GM19455 (cell line): ENCODE data around the gene GH1.
"Not testable (repeated sequence)": the region's sequence is repeated elsewhere in the genome, so short reads cannot be mapped to it uniquely, and the experiment has no call there.

Source experiments
- ATAC-seq: cut with Tn5 transposase; IDR thresholded peaks from one replicate; pipeline ENCODE4 v1.9.1; 2021; ENCODE audit not compliant: unreplicated experiment

The GH1 gene

DNA sequence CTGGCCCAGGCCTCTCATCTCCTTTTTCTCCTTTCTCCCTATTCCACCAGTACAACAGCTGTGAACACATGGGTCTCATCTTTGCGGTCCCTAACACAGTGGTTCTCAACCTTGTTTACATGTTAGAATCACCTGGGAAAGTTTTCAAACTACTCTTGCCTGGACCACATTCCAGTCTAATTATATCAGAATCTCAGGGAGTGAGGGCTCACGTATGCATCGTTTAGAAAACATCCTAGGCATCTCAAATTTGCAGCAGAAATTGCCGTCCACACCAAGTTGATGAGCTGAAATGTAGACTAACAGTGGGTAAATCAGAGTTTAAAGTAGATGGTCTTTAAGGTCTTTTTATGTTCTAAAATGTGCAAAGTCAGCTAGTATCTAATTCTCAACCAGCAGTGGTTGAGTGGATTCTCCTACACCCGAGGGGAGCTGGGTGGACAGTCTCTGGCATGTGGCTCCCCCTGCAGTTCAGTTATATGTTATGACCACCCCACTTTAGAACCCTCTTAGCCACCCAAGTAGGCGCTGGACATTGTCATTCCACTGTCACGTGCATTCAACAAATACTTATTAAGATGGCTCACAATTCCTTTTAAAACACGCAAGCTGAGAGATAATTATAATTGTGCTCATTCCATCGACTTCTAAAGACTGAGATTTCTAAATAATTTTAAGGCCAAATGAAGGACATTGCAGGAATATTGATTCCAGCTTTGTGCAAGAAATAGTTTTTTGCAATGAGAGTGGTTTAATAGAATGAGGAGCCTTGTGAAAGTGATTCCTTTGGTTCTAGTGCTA is 48.9 kb downstream of the GH1 start:
- ATAC-seq, result not testable (repeated sequence)
